ENCODE data around the gene BEGAIN. TPM values are rescaled to one million over a fixed set of nuclear protein-coding genes. Genes with fewer than 3 reads are reported as not detected.

Gene BEGAIN
- total RNA-seq, 1 experiment from 2014 or later, result 0.54 TPM

GRCh38 chr14:100601914-100602313 lies 14.7 kb upstream of the BEGAIN start:
- H3K27me3 Mint-ChIP-seq (ENCODE audit: insufficient read depth, unreplicated experiment), result peaks cover 41% of the 10 kb centered on the region
- BruUV-seq (replicated peaks), result no TSS peak

DNA sequence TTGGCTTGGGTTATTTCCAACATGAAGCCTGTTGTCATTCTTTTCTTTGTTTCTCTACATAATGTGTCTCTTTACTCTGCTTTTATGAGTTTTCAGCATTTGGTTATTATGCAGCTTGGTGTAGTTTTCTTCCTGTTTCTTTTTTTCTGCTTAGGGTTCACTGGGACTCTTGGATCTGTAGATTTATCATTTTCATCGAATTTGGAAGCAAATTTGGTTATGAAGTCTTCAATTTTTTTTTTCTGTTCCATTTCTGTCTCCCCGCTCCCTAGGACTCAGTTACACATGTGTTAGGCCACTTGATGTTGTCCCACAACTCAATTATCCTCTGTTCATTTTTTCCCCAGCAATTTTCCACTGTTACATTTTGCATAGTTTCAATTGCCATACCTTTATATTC lies 13.8 kb upstream of the BEGAIN start:
- no peak for TF ChIP-seq CTCF (IDR thresholded peaks at IDR 0.05; ENCODE audit: insufficient read depth in 1 of 2, low read depth in 1 of 2, low read length in 1 of 2, severe bottlenecking in 1 of 2, unreplicated experiment in 1 of 2)
- H3K4me1 ChIP-seq, result no peaks in the 10 kb centered on the region
- H3K27ac Mint-ChIP-seq (ENCODE audit: unreplicated experiment), result no peak overlapping the region
- BruUV-seq (replicated peaks), result no TSS peak
- no peaks in the 10 kb centered on the region for H3K27me3 ChIP-seq (replicated peaks; ENCODE audit: control insufficient read depth, insufficient read depth, low read length)
- H3K36me3 Mint-ChIP-seq (ENCODE audit: insufficient read depth, unreplicated experiment), result no peaks in the 10 kb centered on the region
- DNase-seq, result no peak
- no peaks in the 10 kb centered on the region for H3K4me1 Mint-ChIP-seq (ENCODE audit: low read depth, unreplicated experiment)
- H3K27me3 Mint-ChIP-seq (ENCODE audit: insufficient read depth, unreplicated experiment), result peaks cover 39% of the 10 kb centered on the region
- no peaks in the 10 kb centered on the region for H3K36me3 ChIP-seq (ENCODE audit: control insufficient read depth, insufficient read depth, low read length)
- H3K9me3 Mint-ChIP-seq (ENCODE audit: unreplicated experiment), result peaks cover 16% of the 10 kb centered on the region
- H3K4me3 ChIP-seq (ENCODE audit: low read depth, low read length), result no peak overlapping the region
- H3K4me3 Mint-ChIP-seq (ENCODE audit: unreplicated experiment), result no peak overlapping the region
- CTCF ChIA-PET, result no interaction called here
- H3K9me3 ChIP-seq, result no peaks in the 10 kb centered on the region
- POLR2A ChIA-PET, result no interaction called here
- intact Hi-C loops (cut with micrococcal nuclease; ENCODE audit: unreplicated experiment), result no loop called here

More at GRCh38 chr14:100601914-100602313, 14.7 kb upstream of the BEGAIN start:
- Mint-ChIP-seq H3K4me1 (ENCODE audit: low read depth, unreplicated experiment) (no peaks in the 10 kb centered on the region), H3K4me3 (ENCODE audit: unreplicated experiment) (no peak overlapping the region), H3K27ac (ENCODE audit: unreplicated experiment) (no peak overlapping the region), H3K9me3 (ENCODE audit: unreplicated experiment) (peaks cover 16% of the 10 kb centered on the region), H3K36me3 (ENCODE audit: insufficient read depth, unreplicated experiment) (no peaks in the 10 kb centered on the region)
- H3K9me3 ChIP-seq, result no peaks in the 10 kb centered on the region
- no peaks in the 10 kb centered on the region for H3K36me3 ChIP-seq (ENCODE audit: control insufficient read depth, insufficient read depth, low read length)
- CTCF ChIA-PET, result interaction anchor here (1.0 kb wide), 1 partner anchor 44 kb away, joined by 4 read pairs; no protein-coding TSS in a partner anchor
- POLR2A ChIA-PET, result no interaction called here
- no peaks in the 10 kb centered on the region for H3K27me3 ChIP-seq (replicated peaks; ENCODE audit: control insufficient read depth, insufficient read depth, low read length)
- no peak for TF ChIP-seq CTCF (IDR thresholded peaks at IDR 0.05; ENCODE audit: insufficient read depth in 1 of 2, low read depth in 1 of 2, low read length in 1 of 2, severe bottlenecking in 1 of 2, unreplicated experiment in 1 of 2)
- H3K4me1 ChIP-seq, result no peaks in the 10 kb centered on the region
- intact Hi-C loops (cut with micrococcal nuclease; ENCODE audit: unreplicated experiment), result no loop called here
- no peak for DNase-seq
- no peak overlapping the region for H3K4me3 ChIP-seq (ENCODE audit: low read depth, low read length)

- no peak for TF ChIP-seq CTCF (IDR thresholded peaks at IDR 0.05; ENCODE audit: insufficient read depth in 1 of 2, low read depth in 1 of 2, low read length in 1 of 2, severe bottlenecking in 1 of 2, unreplicated experiment in 1 of 2)
- H3K9me3 ChIP-seq, result no peaks in the 10 kb centered on the region
- no peaks in the 10 kb centered on the region for H3K4me1 Mint-ChIP-seq (ENCODE audit: low read depth, unreplicated experiment)
- H3K9me3 Mint-ChIP-seq (ENCODE audit: unreplicated experiment), result peaks cover 16% of the 10 kb centered on the region
- H3K36me3 Mint-ChIP-seq (ENCODE audit: insufficient read depth, unreplicated experiment), result no peaks in the 10 kb centered on the region
- H3K36me3 ChIP-seq (ENCODE audit: control insufficient read depth, insufficient read depth, low read length), result no peaks in the 10 kb centered on the region
- DNase-seq, result no peak
- no TSS peak for BruUV-seq (replicated peaks)
- H3K27ac Mint-ChIP-seq (ENCODE audit: unreplicated experiment), result no peak overlapping the region
- POLR2A ChIA-PET, result no interaction called here
- H3K4me3 ChIP-seq (ENCODE audit: low read depth, low read length), result no peak overlapping the region
- CTCF ChIA-PET, result no interaction called here
- intact Hi-C loops (cut with micrococcal nuclease; ENCODE audit: unreplicated experiment), result no loop called here
- no peak overlapping the region for H3K4me3 Mint-ChIP-seq (ENCODE audit: unreplicated experiment)
- H3K27me3 ChIP-seq (replicated peaks; ENCODE audit: control insufficient read depth, insufficient read depth, low read length), result no peaks in the 10 kb centered on the region
- H3K27me3 Mint-ChIP-seq (ENCODE audit: insufficient read depth, unreplicated experiment), result peaks cover 39% of the 10 kb centered on the region
- H3K4me1 ChIP-seq, result no peaks in the 10 kb centered on the region
These were observed 12.8 kb upstream of the BEGAIN start for GRCh38 chr14:100599981-100600380.
